HG02642 (cell line): ENCODE measurements around the gene MYOM1.

Experiments
- ATAC-seq: cut with Tn5 transposase; IDR thresholded peaks from one replicate; pipeline ENCODE4 v1.9.1; 2021; ENCODE audit warnings: mild to moderate bottlenecking; ENCODE audit not compliant: unreplicated experiment, poor library complexity

The MYOM1 gene

DNA sequence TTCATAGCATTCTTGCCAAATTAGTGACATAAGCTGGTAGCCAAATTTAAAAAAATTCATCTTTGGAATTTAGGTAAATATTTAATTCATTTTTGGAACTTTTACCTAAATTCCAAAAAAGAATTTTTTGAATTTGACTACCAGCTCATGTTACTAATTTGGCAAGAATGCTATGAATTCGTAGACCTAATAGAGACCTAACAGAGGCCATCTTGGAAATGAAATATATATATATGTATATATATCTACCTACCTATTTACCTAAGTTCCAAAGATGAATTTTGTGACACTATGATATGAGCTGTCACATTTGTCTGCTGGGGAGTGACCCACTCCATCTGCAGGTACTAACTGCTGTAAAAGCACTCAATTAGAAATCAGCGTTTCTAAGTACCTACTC lies 65.6 kb downstream of the MYOM1 start:
- no peak for ATAC-seq

GRCh38 chr18:3153107-3153704 lies 66.6 kb downstream of the MYOM1 start:
- ATAC-seq = peak; percentile 84

GRCh38 chr18:3152294-3152693 lies 67.5 kb downstream of the MYOM1 start:
- no peak for ATAC-seq

DNA sequence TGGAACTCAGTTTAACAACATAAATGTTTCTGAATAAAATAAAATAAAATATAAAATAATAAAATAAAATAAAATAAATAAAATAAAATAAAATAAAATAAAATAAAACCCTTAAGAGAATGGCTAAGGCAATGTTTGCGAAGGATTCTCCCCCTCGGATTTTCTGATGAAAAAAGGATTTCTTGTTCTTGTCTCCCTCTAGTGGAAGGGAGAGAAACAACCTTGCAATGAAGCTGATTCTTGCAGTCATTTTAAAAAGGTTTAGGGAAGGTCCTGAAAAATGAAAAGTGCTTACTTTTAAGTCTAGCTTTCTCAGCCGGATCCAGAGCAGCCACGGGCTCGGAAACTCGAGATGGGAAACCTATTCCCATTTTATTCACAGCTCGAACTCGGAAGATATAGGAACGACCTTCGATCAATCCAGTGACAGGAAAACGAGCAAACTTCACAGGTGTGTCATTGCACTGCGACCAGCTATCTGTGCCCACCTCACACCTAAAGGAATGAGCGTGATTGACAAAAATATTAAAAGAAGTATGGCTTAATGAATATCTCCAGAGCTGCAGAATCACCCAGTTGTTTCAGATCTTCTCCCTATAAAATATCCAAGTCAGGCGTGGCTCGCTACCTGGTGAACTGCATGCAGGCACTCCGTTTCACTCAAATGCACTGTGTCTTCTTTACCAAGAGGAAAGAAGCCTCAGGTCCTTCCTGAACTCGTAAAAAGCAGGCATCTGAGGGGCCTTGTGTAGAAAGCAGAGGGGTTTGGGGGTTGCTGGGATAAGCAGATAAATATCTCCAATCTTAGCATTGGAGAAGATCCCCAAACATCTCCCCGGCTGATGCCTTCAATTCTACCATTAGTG lies 68.1 kb downstream of the MYOM1 start:
- ATAC-seq = no peak

DNA sequence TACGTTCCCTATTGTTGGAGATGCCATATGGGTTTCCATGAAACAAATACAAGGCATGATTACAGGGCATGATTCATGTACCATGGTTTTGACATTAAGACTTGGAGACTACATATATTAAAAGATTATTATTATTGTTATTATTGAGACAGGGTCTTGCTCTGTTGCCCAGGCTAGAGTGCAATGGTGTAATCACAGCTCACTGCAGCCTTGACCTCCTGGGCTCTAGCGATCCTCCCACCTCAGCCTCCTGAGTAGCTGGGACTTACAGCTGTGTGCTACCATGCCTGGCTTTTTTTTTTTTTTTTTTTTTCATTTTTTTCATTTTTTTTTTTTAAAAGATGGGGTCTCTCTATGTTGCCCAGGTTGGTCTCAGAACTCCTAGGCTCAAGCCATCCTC lies 69.1 kb downstream of the MYOM1 start:
- ATAC-seq = no peak

DNA sequence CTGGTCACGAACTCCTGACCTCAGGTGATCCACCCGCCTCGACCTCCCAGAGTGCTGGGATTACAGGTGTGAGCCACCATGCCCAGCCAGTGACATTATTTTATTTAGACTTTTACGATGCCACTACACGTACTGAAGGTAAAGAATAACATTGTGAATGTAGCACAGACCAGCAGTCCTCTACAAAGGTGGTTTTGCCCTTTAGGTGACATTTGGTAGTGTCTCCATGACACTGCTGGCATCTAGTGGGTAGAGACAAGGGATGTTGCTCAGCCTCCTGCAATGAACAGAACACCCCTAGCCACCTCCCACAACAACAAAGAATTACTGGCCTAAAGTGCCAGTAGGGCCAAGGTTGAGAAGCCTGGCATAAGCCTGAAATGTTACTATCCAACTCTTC lies 69.5 kb downstream of the MYOM1 start:
- no peak for ATAC-seq

DNA sequence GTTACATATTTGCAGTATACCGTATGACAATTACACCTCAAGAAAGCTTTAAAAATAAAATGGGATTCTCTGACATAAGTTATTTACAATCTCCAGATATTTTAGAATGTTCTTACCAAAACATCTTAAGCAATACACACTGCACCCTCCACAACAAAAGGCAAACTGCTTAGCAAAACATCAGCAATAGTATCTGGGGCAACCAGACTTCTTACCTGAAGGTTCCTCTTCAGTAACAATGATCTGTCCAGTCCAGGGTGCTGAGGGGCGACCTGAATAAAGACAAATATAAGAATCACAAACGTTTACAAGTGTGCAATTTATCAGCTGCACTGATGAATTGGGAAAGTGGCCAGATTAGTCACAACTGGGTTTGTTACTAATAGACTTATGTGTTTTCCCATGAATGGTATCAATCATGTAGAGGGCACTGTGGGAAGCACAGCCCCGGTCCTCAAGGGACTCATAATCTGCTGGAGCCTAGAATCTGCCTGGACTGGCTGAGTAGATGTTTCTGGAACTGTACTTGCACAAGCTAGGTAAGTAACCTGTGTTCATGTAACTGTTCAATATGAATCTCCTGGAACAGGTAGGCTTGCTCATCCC lies 70.7 kb downstream of the MYOM1 start:
- ATAC-seq = no peak

DNA sequence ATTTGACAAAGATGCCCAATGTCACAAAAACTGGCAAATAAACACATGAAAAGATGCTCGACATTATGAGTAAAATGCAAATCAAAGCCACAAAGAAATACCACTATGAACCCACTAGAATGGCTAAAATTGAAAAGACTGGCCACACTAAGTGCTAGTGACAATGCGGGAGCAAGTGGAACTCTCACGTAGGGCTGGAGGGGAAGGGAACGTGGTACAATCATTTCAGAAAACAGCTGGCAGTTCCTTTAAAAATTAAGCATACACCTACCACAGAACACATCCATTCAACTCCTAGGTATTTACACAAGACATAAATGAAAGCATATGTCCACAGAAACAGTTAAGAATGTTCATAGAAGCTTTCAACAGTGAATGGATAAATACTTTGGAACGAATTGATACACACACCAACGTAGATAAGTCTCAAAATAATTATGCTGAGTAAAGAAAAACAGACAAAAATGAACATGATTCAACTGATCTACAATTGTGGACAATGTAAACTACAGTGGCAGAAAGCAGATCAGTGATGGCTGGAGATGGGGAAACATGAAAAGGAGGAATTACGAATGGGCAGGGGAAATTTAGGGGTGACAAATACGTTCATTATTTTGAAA lies 71.7 kb downstream of the MYOM1 start:
- no peak for ATAC-seq

DNA sequence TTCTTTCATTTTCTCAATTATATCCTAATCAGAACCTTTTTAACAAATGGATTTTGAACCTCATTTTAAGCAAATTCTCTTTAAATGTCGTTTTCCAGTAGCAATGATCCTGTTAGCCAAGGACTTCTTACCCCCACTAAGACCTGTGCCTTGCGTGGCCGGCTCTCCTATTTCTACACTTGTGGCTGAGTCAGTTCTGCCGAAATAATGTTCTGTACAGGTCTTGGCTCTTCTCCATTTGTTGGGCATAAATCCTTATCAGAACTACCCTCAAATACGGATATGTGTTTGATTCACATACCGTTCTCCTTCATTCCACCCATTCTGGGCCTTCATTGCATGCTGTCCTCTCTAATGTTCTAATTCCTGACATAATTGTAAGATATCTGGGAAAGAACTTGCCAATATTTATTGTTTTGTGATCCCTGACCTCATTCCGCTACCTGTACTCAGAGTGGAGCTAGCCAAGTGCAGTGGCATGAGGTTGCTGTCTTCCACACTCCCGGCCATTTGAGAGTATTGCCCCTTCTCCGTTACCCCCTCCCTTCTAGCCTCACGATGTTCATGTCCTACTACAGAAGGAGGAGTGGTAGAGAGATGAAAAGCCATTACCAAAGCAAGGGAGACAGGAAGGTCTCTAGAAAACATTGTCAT lies 78.7 kb downstream of the MYOM1 start:
- no peak for ATAC-seq

GRCh38 chr18:3140342-3140741 lies 79.4 kb downstream of the MYOM1 start:
- no peak for ATAC-seq

DNA sequence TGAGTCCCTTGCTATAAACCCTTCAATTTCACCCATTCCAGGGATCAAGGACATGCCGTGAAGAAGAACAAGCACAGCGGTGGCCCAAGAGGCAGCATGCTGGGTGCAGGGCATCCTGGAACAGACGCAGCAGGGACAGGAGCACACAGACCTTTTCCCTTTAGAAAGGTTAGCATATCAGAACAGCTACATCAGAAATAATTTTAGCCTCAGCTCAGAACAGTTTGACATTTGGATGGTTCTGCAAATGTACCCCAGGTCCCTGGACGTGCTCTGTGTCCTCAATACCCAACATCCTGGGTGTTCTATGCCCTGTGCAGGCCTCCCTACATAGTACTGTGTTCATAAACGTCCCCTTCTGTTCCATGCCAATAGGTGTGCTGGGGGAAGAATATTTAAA lies 80.4 kb downstream of the MYOM1 start:
- no peak for ATAC-seq

GRCh38 chr18:3138274-3138975 lies 81.3 kb downstream of the MYOM1 start:
- no peak for ATAC-seq

DNA sequence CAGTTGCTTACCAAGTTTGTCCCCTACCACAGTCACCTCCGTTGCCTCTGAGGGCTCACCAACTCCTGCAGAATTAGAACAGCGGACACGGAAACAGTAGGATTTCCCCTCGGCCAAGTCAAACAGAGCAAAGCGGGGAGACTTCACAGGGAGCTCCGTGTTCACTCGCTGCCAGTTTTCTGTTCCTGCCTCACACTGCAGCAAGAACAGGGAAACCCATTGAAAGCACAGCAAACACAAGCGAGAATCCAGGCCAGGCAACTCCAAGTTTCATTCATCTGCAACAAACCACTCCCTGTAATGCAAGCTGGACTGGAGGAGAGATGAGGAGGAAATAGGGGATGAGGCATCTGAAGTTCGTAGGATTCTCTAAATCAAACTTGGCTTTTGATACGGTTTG lies 84.2 kb downstream of the MYOM1 start:
- no peak for ATAC-seq

GRCh38 chr18:3132700-3133099 lies 87.1 kb downstream of the MYOM1 start:
- no peak for ATAC-seq

- ATAC-seq = no peak
Measured at GRCh38 chr18:3130344-3130743, 89.4 kb downstream of the MYOM1 start.

- peak; percentile 97 for ATAC-seq
Measured at GRCh38 chr18:3129053-3129864, 90.5 kb downstream of the MYOM1 start.

DNA sequence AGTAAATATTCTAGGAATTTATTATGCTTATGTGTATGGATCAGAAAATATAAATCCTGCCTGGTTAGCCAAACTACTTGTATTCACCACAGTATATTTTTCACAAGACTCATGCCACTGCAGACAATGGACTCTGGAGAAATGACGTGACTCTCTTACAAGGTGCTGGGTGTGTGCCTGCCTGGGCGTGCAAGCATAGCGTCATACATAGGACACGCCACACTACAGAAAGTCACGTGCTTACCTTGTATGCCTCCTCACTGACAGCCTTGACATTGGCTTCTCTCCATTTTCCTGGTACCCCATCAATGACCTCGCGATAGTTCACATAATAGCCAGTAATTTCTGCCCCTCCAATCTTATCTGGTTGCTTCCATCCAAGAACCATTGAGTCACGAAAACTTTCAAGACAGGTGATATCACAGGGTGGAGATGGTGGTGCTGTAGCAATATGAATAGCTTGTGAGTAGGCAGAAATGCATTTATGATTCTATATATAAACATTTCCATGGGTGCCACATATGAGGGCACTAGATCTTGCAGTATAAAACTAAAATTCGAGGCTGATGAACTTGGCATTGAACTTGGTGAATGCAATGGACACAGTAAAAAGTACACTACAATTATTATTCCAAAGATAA lies 93.2 kb downstream of the MYOM1 start:
- no peak for ATAC-seq

- ATAC-seq = no peak
Measured at GRCh38 chr18:3124822-3125221, 94.9 kb downstream of the MYOM1 start.

GRCh38 chr18:3122851-3123250 lies 96.9 kb downstream of the MYOM1 start:
- no peak for ATAC-seq
